Superior temporal gyrus (tissue), 1 donor: ENCODE measurements around the gene TMEM233.
A peak's percentile ranks its signal among the peaks of the same experiment; 100 is the strongest.

Experiments
- DNase-seq: peaks from one replicate; pipeline ENCODE4 v3.0.0-alpha.2; 2016; ENCODE audit errors: extremely low spot score

Gene TMEM233

DNA sequence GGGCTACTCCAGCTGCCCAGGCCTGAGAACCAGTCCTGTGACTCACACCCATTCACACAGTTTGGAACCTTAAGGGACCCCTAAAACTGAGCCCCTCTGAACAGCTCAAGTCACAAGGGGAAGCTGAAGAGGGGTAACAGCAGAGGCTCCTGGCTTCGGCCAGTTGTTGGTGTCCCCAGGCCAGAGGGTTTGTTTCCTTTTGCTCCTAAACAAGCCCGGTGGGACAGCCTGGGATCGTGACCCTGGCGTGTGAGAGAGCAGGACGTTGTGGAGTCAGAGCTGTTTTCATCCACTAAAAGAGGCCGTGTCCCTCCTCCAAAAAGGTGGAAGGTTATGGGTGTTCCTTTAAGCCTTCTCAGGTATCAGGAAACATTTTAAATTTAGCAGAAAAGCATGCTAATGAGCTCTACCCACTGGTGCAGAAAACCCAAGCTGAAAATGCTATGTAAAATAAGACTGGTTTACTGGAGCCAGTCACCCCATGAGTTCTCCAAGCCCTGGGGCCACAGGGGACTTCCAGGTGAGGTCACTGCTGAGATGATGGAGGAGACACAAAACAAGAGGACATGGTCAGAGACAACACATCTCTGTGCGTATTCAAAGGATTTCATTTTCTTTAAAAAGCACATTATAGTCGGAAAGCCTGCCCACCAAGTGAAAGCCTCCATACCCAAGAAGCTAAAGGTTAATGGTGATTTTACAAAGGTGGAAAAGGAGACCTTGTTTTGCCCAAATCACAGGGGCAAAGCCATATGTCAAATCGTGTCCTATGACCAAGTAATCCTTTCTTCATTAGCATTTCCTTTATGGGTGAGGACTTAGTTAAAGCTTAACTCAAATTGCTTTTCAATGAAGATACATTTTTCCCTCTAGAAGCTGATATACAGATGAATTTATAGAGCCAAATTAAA is 88.4 kb downstream of the TMEM233 start:
- DNase-seq = no peak

DNA sequence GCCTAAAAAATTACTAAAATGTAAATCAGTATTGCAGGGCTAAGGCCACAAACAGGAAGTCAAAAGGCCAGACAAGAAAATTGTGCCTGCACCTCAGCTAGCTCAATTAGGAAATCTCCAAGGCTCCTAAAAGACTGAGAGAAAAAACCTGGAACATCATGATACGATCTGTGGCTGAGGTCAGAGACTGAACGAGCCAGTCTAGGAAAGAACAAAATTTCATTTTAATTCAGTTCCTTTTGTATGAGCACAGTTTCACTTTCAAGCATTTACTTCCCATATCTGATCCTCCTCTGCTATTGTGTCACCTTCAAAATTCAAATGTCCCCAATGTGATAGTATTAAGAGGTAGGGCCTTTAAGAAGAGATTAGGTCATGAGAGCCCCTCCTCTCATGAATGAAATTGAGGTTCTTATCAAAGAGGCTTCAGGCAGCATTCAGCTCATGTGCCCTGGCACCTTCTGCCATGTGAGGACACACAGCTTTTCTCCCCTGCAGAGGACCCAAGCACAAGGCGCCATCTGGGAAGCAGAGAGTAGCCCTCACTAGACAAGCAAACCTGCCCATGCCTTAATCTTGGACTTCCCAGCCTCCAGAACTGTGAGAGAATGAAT is 89.2 kb downstream of the TMEM233 start:
- DNase-seq = no peak

DNA sequence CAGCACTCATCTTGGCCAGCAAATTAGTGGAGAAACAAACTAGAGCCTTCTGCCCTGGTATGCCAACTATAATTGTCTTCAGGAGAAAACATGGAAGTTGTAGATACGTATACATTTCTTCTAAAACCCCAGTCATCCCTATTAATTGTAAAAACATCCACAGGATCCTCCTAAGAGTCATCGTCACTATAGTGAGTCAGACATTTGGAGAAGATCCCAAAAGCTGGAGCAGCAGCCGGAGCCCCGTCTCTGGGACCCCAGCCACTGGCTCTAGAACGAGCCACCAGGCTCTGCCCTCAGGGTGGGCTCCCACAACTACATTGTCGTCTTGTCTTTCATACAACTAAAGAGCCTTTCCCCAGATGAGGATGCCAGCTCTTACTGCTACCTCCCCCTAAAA is 89.8 kb downstream of the TMEM233 start:
- DNase-seq = no peak

DNA sequence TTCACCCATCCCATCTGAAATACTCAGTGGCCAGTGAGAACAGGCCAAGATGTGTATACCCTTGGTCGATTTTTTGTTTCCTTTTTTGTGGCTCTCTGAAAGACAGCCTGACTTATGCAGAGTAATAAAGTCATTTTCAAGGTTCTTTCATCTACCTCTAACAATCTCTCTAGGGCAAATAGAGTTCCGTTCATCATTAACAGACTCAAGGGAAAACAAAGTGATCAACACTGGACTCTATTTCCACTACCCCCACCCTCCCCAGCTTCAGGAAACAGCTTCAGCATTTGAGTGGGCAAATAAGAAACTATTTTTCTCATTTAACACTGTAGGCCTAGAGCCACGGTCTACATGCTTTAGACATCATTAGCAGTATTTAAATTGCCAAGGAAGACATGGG is 90.2 kb downstream of the TMEM233 start:
- DNase-seq = no peak

DNA sequence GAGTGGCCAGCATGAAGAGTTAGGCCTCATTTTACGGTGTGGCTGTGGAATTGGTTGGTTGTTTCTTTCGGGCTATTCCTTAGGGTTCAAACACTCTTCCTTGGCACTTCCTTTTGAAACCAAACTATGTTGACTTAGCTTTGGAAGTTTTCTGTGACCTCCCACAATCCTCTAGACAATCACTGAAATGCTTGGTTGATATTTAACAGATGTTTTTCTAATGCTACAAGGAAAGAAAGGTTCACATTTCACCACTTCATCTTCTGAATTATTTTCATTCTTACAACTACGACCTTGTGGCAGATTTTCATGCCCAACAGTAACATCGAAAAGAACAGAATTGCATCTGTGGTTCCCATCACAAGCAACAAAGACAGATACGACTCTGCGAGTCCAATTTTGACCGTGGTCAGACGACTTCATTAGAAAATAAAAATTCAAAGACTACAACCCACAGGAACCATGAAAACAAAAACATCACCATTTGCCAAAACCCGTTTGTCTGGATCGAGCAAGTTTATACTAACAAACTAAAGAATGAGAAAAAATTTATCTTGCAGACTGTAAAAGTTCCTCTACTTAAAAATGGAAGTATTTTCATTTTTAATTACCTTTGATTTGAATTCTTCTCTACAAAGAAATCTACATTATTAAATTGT is 91.3 kb downstream of the TMEM233 start:
- no peak for DNase-seq

DNA sequence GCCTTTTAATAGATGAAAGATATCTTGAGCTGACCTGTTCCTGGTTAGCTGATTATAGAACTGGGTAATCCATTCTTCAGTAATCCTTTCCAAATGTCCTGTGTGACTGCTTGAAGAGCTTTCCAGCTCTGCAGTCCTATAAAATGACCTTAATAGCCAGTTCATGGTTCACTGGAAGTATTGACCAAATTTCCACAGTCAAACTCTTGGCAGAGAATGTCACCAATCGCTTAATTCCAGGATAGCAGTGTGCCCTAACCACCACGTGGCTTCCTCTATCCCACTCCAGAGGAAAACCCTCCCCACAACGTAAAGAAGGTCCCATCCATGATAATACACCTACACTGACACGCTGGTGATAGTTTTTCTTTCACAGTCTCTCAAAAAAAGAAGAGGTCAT is 91.8 kb downstream of the TMEM233 start:
- no peak for DNase-seq

DNA sequence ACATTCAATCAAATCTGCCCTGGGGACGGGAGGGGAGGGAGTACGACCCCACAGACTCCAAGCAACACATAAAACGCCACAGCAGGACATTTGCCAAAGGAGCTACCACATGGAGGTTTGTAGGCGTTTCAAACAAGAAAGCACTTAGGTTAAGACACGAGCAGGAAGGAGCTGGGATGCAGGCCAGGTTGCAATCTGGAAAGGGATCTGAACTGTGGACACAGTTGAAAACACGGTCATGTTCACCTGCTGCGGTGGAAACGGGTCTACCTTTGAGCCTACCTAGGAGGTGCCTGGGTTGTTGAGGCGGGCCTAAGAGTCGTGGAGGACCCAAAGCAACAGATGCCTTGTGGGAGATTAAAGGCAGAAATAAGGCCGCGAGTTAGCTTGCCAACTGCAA is 92.8 kb downstream of the TMEM233 start:
- no peak for DNase-seq

DNA sequence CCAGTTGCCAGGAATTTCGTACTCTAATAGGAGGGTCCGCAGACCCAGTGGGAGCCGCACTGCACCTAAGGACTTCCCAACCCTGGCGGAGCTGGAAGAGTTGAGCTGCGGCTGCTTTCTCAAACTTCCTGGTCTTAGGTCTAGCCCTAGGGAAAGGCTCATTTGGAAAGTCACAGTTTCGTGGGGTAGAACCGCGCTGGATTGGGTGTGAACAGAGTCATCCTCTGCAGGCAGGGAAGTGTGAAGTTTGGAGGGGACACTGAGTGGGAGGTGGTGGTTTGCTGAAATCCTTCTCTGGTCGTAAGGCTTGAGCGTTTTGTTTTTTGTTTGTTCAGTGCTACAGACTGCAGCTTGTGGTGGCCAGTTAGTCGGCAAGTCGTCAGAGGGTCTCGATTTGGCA is 93.2 kb downstream of the TMEM233 start:
- peak; percentile 48 for DNase-seq

DNA sequence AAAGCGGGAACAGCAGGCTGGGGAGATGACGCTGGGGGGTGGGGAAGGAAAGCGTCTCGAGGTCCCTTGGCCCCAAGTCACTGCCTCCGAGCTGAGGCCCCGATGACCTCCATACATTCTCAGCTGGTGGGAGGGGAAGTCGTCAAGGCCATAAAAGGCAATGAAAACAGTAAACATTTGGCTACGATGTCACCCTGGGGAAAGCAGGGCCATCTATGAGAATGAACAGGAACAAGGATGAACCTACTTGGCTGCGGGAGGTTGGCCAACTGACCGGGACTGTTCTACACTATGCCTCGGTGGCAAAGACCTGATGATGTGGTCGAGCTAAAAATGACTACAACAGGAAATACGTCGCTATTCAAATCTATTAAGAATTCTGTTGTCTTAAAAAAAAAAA is 93.8 kb downstream of the TMEM233 start:
- no peak for DNase-seq

DNA sequence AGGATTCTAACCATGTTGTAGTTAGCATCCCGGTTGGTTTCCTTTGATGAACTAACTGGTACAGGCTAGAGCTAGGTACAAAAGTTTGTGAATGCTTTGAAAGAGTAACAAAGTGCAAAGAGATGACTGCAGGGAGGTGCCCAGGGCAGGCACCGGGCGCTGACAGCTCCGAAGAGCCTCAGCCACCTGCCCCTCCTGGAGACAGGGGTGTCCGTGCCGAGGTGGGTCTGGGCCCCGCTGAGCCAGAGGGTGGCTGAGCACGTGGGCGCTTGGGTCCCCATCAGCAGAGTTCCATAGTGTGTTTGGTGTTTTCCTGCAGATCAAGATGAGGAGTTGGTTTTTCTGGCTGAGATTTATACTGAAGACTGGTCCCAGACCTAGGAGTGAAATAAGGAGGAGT is 94.3 kb downstream of the TMEM233 start:
- DNase-seq = no peak

DNA sequence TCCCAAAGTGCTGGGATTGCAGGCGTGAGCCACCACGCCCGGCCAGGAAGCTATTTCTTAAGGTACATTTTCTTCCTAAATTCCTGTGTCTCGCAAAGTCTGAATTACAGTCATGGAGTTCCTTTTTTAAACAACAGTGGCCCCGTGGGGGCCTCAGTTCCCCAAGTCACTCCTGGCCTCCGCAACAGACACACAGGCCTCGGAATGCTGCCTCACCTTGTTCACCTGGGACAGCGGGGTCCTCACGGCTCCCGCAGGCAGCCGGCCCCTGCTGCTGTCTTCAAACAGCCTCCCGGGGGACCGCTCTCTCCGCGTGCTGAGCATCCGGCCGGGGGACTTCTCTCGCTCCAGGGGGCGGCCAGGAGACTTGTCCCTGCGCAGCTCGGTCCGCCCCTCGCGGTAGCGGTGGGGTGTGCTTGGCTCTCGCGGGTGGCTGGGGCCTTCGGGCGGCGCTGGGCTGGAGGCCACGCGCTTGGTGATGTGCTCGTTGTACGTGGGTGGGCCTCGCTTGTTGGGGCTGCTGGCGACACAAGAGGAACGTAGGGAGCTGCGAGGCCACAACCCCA is 96.4 kb downstream of the TMEM233 start:
- no peak for DNase-seq

DNA sequence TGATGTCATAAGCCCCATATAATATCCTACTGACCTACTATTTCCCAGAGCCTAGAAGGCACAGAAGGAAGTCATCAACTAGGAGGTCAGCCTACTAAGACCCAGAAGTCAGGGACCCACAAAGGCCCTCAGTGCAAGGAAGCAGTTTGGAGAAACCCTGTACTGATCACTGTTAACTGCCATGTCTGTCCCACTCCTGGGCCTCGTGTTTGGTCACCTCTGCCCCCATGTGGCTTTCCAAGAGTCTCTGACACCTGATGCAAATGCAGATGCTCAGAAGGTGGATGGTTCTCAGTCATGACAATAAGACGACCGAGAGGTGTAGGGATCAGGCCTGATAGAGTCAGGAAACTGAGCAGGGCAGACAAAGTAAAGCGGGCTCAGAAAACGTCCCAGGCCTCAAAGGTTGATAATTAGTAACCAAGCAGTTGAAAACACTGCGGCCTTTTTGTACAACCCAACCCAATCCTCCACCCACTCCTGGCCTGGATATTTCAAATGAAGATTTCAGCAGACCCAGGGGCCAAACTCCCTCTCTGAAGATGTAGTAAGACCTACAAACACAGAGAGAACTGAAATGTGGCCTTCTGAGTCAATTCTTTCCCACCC is 97.7 kb downstream of the TMEM233 start:
- no peak for DNase-seq

DNA sequence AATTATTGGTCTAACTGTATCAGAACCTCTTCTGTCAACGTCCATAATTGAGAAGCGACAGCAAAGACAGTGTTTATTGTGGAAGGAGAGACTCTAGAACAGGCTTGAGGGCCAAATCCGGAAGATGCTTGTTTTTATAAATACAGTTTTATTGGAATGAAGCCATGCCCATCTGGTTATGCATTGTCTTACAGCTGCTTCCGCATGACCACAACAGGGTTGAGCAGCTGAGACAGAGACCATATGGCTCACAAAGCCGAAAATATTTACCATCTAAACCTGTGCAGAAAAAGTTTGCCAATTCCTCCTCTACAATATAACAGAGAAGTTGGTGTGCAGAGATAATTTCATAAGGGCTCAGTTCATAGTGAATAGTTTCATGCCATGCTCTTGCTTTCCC is 98.8 kb downstream of the TMEM233 start:
- peak; percentile 40 for DNase-seq
